Tibial artery (tissue), 4 donors: ENCODE measurements around the gene CASZ1.
A peak's percentile ranks its signal among the peaks of the same experiment; 100 is the strongest.

ENCODE experiments used
- DNase-seq, 2 donors: peaks; one replicate each; pipeline ENCODE4 v3.0.0-alpha.2; 2019
- H3K27ac ChIP-seq, 2 donors: fragments of 200-600 bp; sonication (generic) in 1 of 2; 1 replicate in 1 of 2; 2 replicates in 1 of 2; pipeline ENCODE4 v1.5.1; 2018 to 2019; ENCODE audit warnings: mild to moderate bottlenecking in 1 of 2
- H3K27me3 ChIP-seq, 2 donors: fragments of 200-600 bp; sonication (generic) in 1 of 2; one replicate each; pipeline versions ENCODE4 v1.5.1 to v1.6.0; 2016 to 2019
- H3K36me3 ChIP-seq, 3 donors: fragments of 200-600 bp; sonication (generic) in 2 of 3; one replicate each; pipeline ENCODE4 v1.5.1; 2016 to 2019; ENCODE audit warnings: mild to moderate bottlenecking in 2 of 3
- H3K4me1 ChIP-seq, 4 donors: fragments of 200-600 bp; sonication (generic) in 2 of 4; 1 replicate in 3 of 4; 2 replicates in 1 of 4; pipeline ENCODE4 v1.5.1; 2016 to 2019
- H3K4me3 ChIP-seq, 2 donors: fragments of 200-600 bp; sonication (generic) in 1 of 2; 1 replicate in 1 of 2; 2 replicates in 1 of 2; pipeline ENCODE4 v1.5.1; 2018 to 2019; ENCODE audit warnings: mild to moderate bottlenecking in 2 of 2
- H3K9me3 ChIP-seq, 3 donors: fragments of 200-600 bp; sonication (generic) in 1 of 3; one replicate each; pipeline ENCODE4 v1.5.1; 2016 to 2019
- intact Hi-C: fragments of 100-400 bp; cut with DNase I; formaldehyde crosslinking; loops from one replicate; pipeline ENCODE4 v1.15.0; 2023; ENCODE audit warnings: low total_unique reads
- TF ChIP-seq, protein P1 (sequence below), 2 experiments: fragments of 200-600 bp in 1 of 2; fragments of 450-650 bp in 1 of 2; IDR thresholded peaks; one replicate each; pipeline ENCODE4 v1.5.1; 2017 to 2019; ENCODE audit warnings: antibody characterized with exemption in 2 of 2, mild to moderate bottlenecking in 1 of 2, moderate library complexity in 1 of 2

CASZ1 gene

DNA sequence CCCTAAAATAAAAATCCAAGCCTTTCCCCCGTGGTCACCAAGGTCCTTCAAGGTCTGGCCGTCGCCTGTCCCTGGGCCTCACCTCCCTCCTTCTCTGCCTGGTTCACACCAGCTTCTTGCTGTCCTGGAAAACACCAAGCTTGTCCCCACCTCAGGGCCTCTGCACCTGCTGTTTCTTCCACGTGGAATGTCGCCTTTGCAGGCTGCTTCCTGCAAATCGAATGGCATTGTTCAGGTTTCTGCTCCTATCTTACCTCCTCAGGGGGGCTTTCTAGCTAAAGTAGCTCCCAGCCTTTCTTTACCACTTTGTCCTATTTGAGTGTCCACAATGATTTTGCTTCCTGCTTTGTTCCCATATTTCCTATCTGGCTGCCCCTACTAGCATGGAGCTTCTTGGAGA lies 3.3 kb upstream of the CASZ1 start:
- Histone ChIP-seq H3K4me1 (peaks cover 0 to 21% (median 13%) of the 10 kb centered on the region in 4 donors), H3K36me3 (no peaks in the 10 kb centered on the region), H3K27ac (no peak overlapping the region), H3K4me3 (no peak overlapping the region), H3K27me3 (peaks cover 0 to 47% of the 10 kb centered on the region in 2 donors), H3K9me3 (no peaks in the 10 kb centered on the region)
- TF ChIP-seq, protein P1, sequence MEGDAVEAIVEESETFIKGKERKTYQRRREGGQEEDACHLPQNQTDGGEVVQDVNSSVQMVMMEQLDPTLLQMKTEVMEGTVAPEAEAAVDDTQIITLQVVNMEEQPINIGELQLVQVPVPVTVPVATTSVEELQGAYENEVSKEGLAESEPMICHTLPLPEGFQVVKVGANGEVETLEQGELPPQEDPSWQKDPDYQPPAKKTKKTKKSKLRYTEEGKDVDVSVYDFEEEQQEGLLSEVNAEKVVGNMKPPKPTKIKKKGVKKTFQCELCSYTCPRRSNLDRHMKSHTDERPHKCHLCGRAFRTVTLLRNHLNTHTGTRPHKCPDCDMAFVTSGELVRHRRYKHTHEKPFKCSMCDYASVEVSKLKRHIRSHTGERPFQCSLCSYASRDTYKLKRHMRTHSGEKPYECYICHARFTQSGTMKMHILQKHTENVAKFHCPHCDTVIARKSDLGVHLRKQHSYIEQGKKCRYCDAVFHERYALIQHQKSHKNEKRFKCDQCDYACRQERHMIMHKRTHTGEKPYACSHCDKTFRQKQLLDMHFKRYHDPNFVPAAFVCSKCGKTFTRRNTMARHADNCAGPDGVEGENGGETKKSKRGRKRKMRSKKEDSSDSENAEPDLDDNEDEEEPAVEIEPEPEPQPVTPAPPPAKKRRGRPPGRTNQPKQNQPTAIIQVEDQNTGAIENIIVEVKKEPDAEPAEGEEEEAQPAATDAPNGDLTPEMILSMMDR (IDR thresholded peaks at IDR 0.05): no peak
- intact Hi-C loops: loop anchor here (5.0 to 10.0 kb wide), 2 partner anchors 115 to 287 kb away; no protein-coding TSS in a partner anchor
- no peak for DNase-seq

DNA sequence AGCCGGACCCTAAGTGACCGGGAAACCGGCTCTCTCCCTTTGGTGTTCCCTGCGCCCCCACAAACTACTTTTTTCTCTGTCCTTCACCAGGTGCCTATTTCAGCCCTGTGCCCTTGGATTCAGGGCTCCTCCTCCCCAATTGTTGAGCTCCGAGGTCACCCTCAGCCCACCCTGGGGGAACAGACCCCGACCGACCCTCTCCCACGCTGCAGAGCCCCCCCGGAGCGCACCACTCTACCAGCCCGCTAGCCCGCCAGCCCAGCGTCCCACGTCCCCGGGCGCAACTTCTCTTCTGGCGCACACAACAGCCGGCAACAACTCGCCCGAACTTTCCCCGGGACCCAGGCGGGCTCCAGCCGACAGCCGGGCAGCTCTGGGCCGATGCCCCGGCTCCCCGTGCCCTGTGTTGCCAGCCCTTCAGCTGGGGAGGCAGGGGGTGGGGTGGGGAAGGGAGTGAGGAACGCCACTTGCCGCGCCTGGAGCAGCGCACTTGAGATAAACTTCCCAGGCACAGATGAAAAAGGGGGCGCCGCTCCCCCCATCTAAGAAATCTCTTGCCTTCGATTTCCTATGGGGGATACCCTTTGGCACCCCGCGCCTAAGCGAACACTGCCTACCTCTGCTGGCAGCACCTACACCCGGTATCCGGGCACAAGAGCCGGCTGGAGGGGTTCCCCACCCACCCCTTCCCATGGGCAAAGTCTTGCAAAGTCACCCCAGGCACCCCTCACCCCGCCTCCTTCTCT lies 997 bp downstream of the CASZ1 start:
- H3K9me3 ChIP-seq: no peaks in the 10 kb centered on the region
- H3K4me1 ChIP-seq: peaks cover 0 to 45% (median 36%) of the 10 kb centered on the region in 4 donors
- peaks cover 0 to 46% of the 10 kb centered on the region in 2 donors for H3K27me3 ChIP-seq
- no peak for DNase-seq
- peak overlapping the region; percentile 23 to 35 for H3K27ac ChIP-seq
- H3K4me3 ChIP-seq: peak overlapping the region; percentile 58 to 75
- intact Hi-C loops: loop anchor here (5.0 to 10.0 kb wide), 2 partner anchors 111 to 283 kb away; no protein-coding TSS in a partner anchor
- H3K36me3 ChIP-seq: no peaks in the 10 kb centered on the region
- TF ChIP-seq, protein P1 (IDR thresholded peaks at IDR 0.05): no peak

- Histone ChIP-seq H3K27ac (peak overlapping the region; percentile 23 to 35), H3K27me3 (peaks cover 0 to 41% of the 10 kb centered on the region in 2 donors), H3K4me3 (peak overlapping the region; percentile 58 to 75), H3K4me1 (peaks cover 0 to 48% (median 36%) of the 10 kb centered on the region in 4 donors), H3K36me3 (no peaks in the 10 kb centered on the region), H3K9me3 (no peaks in the 10 kb centered on the region)
- intact Hi-C loops: loop anchor here (5.0 to 10.0 kb wide), 2 partner anchors 110 to 282 kb away; no protein-coding TSS in a partner anchor
- no peak for DNase-seq
- TF ChIP-seq, protein P1 (IDR thresholded peaks at IDR 0.05): no peak
These were observed 1.6 kb downstream of the CASZ1 start for GRCh38 chr1:10794724-10795275.

GRCh38 chr1:10793129-10793651 lies 3.3 kb downstream of the CASZ1 start:
- Histone ChIP-seq H3K4me3 (peak overlapping the region; percentile 58 to 75), H3K9me3 (no peaks in the 10 kb centered on the region), H3K4me1 (peaks cover 0 to 58% (median 39%) of the 10 kb centered on the region in 4 donors), H3K36me3 (no peaks in the 10 kb centered on the region), H3K27me3 (peaks cover 0 to 31% of the 10 kb centered on the region in 2 donors), H3K27ac (no peak overlapping the region)
- intact Hi-C loops: loop anchor here (10.0 kb wide), 1 partner anchor 108 kb away; no protein-coding TSS in a partner anchor
- TF ChIP-seq, protein P1 (IDR thresholded peaks at IDR 0.05): no peak
- DNase-seq: no peak

DNA sequence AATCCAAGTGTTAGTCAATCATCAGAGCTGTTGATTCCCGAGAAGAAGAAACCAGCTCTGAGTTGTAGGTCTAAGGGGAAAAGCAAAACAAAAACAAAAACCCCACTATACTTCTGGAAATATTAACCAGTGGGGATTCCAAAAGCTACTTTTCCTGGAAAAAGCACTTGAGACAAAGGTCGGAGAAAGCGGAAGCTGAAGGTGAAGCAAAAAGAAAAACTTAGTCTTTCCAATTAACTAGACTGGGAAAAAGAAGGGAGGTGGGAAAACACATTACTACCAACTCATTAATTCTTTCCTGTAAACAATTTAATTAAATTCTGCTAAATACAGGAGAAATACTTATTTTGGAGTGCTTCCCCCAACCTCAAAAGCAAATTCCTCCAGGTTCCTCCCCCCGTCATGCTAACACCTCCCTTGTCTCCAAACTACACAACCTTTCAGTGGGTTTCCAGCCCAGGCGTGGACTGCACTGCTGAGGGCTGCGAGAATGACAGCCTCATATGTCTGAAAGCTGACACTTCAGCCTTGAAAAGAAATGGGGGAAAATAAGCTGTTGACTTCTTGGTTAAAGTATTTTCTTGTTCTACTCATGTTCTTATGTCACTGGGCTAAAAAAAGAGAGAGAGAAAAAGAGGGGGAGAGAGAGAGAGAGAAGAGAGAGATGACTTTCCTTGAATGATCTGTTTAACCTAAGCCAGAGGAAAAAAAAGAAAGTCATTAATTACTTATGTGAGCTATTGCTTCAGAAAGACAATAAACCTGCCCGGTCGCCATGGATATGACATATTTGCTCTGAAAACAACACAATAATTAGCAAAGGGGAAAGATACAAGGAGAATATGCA lies 5.1 kb downstream of the CASZ1 start:
- intact Hi-C loops: loop anchor here (10.0 kb wide), 1 partner anchor 107 kb away; no protein-coding TSS in a partner anchor
- Histone ChIP-seq H3K4me1 (peaks cover 0 to 64% (median 41%) of the 10 kb centered on the region in 4 donors), H3K4me3 (no peak overlapping the region), H3K36me3 (no peaks in the 10 kb centered on the region), H3K9me3 (no peaks in the 10 kb centered on the region), H3K27ac (no peak overlapping the region), H3K27me3 (peaks cover 0 to 35% of the 10 kb centered on the region in 2 donors)
- TF ChIP-seq, protein P1 (IDR thresholded peaks at IDR 0.05): no peak
- no peak for DNase-seq
